Endothelial cell of umbilical vein (primary cell): Measurements from ENCODE around the gene MYO5B. TPM values are rescaled to one million over a fixed set of nuclear protein-coding genes. Genes with fewer than 3 reads are reported as not detected.

Experiments
- BruUV-seq: library from RNA; stranded (reverse); fragments of 400-500 nt; replicated peaks from 2 replicates; lab custom pipeline; 2021; lab: Mats Ljungman, UMichigan
- CTCF ChIA-PET: fragments of 300-600, 350-600 bp; sonication (Branson Sonifier 250); formaldehyde crosslinking; loops from one replicate; lab custom pipeline; 2021; ENCODE audit warnings: antibody characterized with exemption, inconsistent platforms; lab: Charles Lee
- POLR2A ChIA-PET: fragments of 300-600, 350-600 bp; sonication (Branson Sonifier 250); formaldehyde crosslinking; loops from one replicate; lab custom pipeline; 2021; ENCODE audit warnings: antibody characterized with exemption, inconsistent platforms; lab: Charles Lee
- DNase-seq: peaks from one replicate; pipeline ENCODE4 v3.0.0-alpha.2; 2011; ENCODE audit warnings: low read depth, low spot score
- FAIRE-seq: peaks from 2 replicates; lab custom pipeline; 2011; peaks lifted over from hg19 to GRCh38; lab: Jason Lieb, UNC
- H2AFZ ChIP-seq: 2 replicates; pipeline ENCODE4 v1.6.0; 2012; ENCODE audit warnings: low read depth, low read length, control low read depth, inconsistent platforms
- H3K27ac ChIP-seq: 2 replicates; pipeline ENCODE4 v1.5.1; 2011; ENCODE audit warnings: low read depth, mild to moderate bottlenecking, control low read depth, low read length, moderate library complexity; ENCODE audit not compliant: insufficient read depth
- H3K27me3 ChIP-seq, 2 experiments: 2 replicates each; pipeline versions ENCODE4 v1.6.0 to v1.6.1; 2011; ENCODE audit warnings: low read length in 2 of 2, mixed read lengths in 1 of 2; ENCODE audit not compliant: control insufficient read depth in 2 of 2, insufficient read depth in 2 of 2
- H3K36me3 ChIP-seq, 2 experiments: 2 replicates in 1 of 2; 3 replicates in 1 of 2; pipeline ENCODE4 v1.5.1; 2011; ENCODE audit warnings: low read length in 2 of 2, mild to moderate bottlenecking in 1 of 2, moderate library complexity in 1 of 2; ENCODE audit not compliant: control insufficient read depth in 2 of 2, insufficient read depth in 2 of 2; ENCODE audit errors: extremely low read depth in 1 of 2
- H3K4me1 ChIP-seq: 3 replicates; pipeline ENCODE4 v1.5.1; 2011; ENCODE audit warnings: mild to moderate bottlenecking, low read length; ENCODE audit not compliant: control insufficient read depth, insufficient read depth; ENCODE audit errors: extremely low read depth
- H3K4me2 ChIP-seq: 2 replicates; pipeline ENCODE4 v1.6.1; 2011; ENCODE audit warnings: low read length, control low read depth, mixed read lengths; ENCODE audit not compliant: insufficient read depth
- H3K4me3 ChIP-seq, 3 experiments: fragments of 200-600 bp in 1 of 3; sonication (generic), shearing (Covaris generic) in 1 of 3; replicated peaks in 1 of 3; 2 replicates each; pipeline ENCODE4 v1.5.1; 2011 to 2016; ENCODE audit warnings: control low read depth in 3 of 3, low read length in 3 of 3, mild to moderate bottlenecking in 2 of 3, inconsistent platforms in 1 of 3, low read depth in 1 of 3, moderate library complexity in 1 of 3; ENCODE audit not compliant: insufficient read depth in 1 of 3
- H3K79me2 ChIP-seq: 2 replicates; pipeline ENCODE4 v1.6.0; 2012; ENCODE audit warnings: low read length, inconsistent platforms; ENCODE audit not compliant: control insufficient read depth, insufficient read depth
- H3K9ac ChIP-seq: replicated peaks from 2 replicates; pipeline ENCODE3; 2011; ENCODE audit warnings: low read length, control low read depth; ENCODE audit not compliant: insufficient read depth; ENCODE audit errors: extremely low read depth
- H3K9me1 ChIP-seq: replicated peaks from 3 replicates; pipeline ENCODE4 v1.6.0; 2011; ENCODE audit warnings: mild to moderate bottlenecking, low read length; ENCODE audit not compliant: control insufficient read depth, insufficient read depth; ENCODE audit errors: extremely low read depth
- H3K9me3 ChIP-seq: replicated peaks from 2 replicates; pipeline ENCODE4 v1.5.1; 2012; ENCODE audit warnings: low read length, inconsistent platforms; ENCODE audit not compliant: control insufficient read depth, insufficient read depth
- H4K20me1 ChIP-seq: replicated peaks from 2 replicates; pipeline ENCODE3; 2011; ENCODE audit warnings: mild to moderate bottlenecking, low read length; ENCODE audit not compliant: control insufficient read depth, insufficient read depth; ENCODE audit errors: extremely low read depth
- EZH2 ChIP-seq: IDR thresholded peaks from 2 replicates; pipeline ENCODE4 v1.6.1; 2012; ENCODE audit warnings: borderline replicate concordance, low read depth, mild to moderate bottlenecking, moderate library complexity, low read length, inconsistent platforms; ENCODE audit not compliant: severe bottlenecking
- FOS ChIP-seq: IDR thresholded peaks from 2 replicates; pipeline ENCODE4 v1.6.1; 2011; ENCODE audit warnings: mild to moderate bottlenecking, low read length, moderate library complexity, borderline replicate concordance; ENCODE audit not compliant: insufficient read depth
- GATA2 ChIP-seq: IDR thresholded peaks from 2 replicates; pipeline ENCODE4 v1.7.0; 2011; ENCODE audit warnings: low read depth, mild to moderate bottlenecking, moderate library complexity, mixed read lengths, low read length; ENCODE audit not compliant: insufficient read length, insufficient read depth
- JUN ChIP-seq: IDR thresholded peaks from 2 replicates; pipeline ENCODE4 v1.6.1; 2011; ENCODE audit warnings: borderline replicate concordance, low read depth; ENCODE audit not compliant: insufficient read length, insufficient read depth
- MAX ChIP-seq: IDR thresholded peaks from 2 replicates; pipeline ENCODE4 v1.6.1; 2011; ENCODE audit not compliant: insufficient read depth, insufficient read length
- MYC ChIP-seq: IDR thresholded peaks from one replicate; pipeline ENCODE4 v1.6.1; 2011; ENCODE audit warnings: mild to moderate bottlenecking, low read depth, low read length
- POLR2A ChIP-seq: IDR thresholded peaks from 2 replicates; pipeline ENCODE4 v1.6.1; 2012; ENCODE audit warnings: low read depth, mild to moderate bottlenecking, control low read depth, low read length
- POLR2AphosphoS5 ChIP-seq: IDR thresholded peaks from 2 replicates; pipeline ENCODE4 v1.6.1; 2012; ENCODE audit warnings: low read depth, mild to moderate bottlenecking, control low read depth, low read length, moderate library complexity; ENCODE audit not compliant: insufficient read depth
- dilution Hi-C: fragments of 300-500 bp; cut with MboI; formaldehyde crosslinking; loops from one replicate; pipeline ENCODE4 v1.15.0; 2019; ENCODE audit warnings: low sequenced_read_pairs; ENCODE audit not compliant: extremely low pct_ligation_motif_present
- intact Hi-C: fragments of 100-400 bp; cut with micrococcal nuclease; formaldehyde crosslinking; loops from one replicate; pipeline ENCODE4 v1.10.0; 2022
- polyA plus RNA-seq, 4 experiments: library from polyadenylated mRNA; depleted of rRNA in 3 of 4; stranded (reverse) in 3 of 4; unstranded in 1 of 4; fragments of >200 nt; gene quantifications; 2 replicates each; pipeline versions ENCODE4 v1.2.1 to v1.2.3, GENCODE V29; 2011 to 2012; ENCODE audit warnings: missing spikeins in 1 of 4
- total RNA-seq: library from RNA; stranded (reverse); gene quantifications from 2 replicates; pipeline ENCODE4 v1.2.3, GENCODE V29; 2021
- TF ChIP-seq, protein P1 (sequence below), 2 donors: IDR thresholded peaks; 1 replicate in 1 of 2; 2 replicates in 1 of 2; pipeline ENCODE4 v1.5.1; 2011; ENCODE audit warnings: low read length in 2 of 2, mild to moderate bottlenecking in 2 of 2, moderate library complexity in 2 of 2, control low read depth in 1 of 2, inconsistent platforms in 1 of 2, low read depth in 1 of 2; ENCODE audit not compliant: insufficient read depth in 1 of 2; ENCODE audit errors: extremely low read depth in 1 of 2

The MYO5B gene
- total and polyA plus RNA-seq, 2 donors (not counting 3 experiments of a cell fraction or from before 2014, with no cell fraction given), result 0.54 to 1.1 TPM

DNA sequence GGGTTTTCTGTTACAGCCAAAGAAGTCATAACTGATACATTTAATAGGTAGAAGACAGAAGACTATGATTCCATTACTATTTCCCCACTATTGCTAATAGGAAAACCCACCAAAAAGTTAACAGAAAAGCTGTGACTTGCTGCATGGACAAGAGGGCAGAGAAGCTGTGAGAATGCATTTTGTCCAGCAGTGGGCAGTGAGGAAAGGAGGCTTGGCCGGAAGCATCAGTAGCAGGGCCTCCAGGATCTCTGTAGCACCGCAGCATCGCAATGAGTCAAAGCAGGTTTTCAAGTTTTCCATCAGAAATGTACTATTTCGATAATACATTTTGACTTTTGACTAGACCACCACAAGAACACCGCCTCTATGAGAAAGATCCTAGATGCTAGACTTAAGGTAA, 24.9 kb downstream of the MYO5B start:
- Histone ChIP-seq H3K79me2 (no peaks in the 10 kb centered on the region), H3K36me3 (no peaks in the 10 kb centered on the region), H3K9me1 (no peaks in the 10 kb centered on the region), H3K4me1 (no peaks in the 10 kb centered on the region), H3K27me3 (peaks cover 0 to 2% of the 10 kb centered on the region in 2 experiments), H4K20me1 (no peaks in the 10 kb centered on the region), H2AFZ (no peak overlapping the region), H3K9ac (no peak overlapping the region), H3K9me3 (no peaks in the 10 kb centered on the region), H3K27ac (no peak overlapping the region), H3K4me2 (no peak overlapping the region), H3K4me3 (no peak overlapping the region)
- BruUV-seq, result no TSS peak
- FAIRE-seq (no peak), DNase-seq (no peak)
- intact Hi-C loops, result no loop called here
- CTCF ChIA-PET, result no interaction called here
- TF ChIP-seq FOS (no peak), POLR2A (no peak), MYC (no peak), EZH2 (no peak), MAX (no peak), JUN (no peak), GATA2 (no peak), POLR2AphosphoS5 (no peak)
- TF ChIP-seq, protein P1, sequence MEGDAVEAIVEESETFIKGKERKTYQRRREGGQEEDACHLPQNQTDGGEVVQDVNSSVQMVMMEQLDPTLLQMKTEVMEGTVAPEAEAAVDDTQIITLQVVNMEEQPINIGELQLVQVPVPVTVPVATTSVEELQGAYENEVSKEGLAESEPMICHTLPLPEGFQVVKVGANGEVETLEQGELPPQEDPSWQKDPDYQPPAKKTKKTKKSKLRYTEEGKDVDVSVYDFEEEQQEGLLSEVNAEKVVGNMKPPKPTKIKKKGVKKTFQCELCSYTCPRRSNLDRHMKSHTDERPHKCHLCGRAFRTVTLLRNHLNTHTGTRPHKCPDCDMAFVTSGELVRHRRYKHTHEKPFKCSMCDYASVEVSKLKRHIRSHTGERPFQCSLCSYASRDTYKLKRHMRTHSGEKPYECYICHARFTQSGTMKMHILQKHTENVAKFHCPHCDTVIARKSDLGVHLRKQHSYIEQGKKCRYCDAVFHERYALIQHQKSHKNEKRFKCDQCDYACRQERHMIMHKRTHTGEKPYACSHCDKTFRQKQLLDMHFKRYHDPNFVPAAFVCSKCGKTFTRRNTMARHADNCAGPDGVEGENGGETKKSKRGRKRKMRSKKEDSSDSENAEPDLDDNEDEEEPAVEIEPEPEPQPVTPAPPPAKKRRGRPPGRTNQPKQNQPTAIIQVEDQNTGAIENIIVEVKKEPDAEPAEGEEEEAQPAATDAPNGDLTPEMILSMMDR (IDR thresholded peaks at IDR 0.05; ENCODE audit: extremely low read depth in 1 of 2, insufficient read depth in 1 of 2, low read depth in 1 of 2, low read length in 2 of 2), result no peak
- POLR2A ChIA-PET, result no interaction called here
- dilution Hi-C loops, result no loop called here
